Ovary (tissue), 9 donors: ENCODE measurements around the gene STPG1. TPM values are rescaled to one million over a fixed set of nuclear protein-coding genes. Genes with fewer than 3 reads are reported as not detected.

Experiments used
- DNase-seq, 5 donors: peaks; one replicate each; pipeline ENCODE4 v3.0.0-alpha.2; 2019 to 2020
- H3K27ac ChIP-seq, 2 donors: fragments of 200-600 bp; one replicate each; pipeline versions ENCODE4 v1.5.1 to v1.8.0; 2019 to 2022
- H3K27me3 ChIP-seq: fragments of 200-600 bp; one replicate; pipeline ENCODE4 v1.8.0; 2022
- H3K36me3 ChIP-seq: fragments of 200-600 bp; sonication (generic); one replicate; pipeline ENCODE4 v1.5.1; 2019
- H3K4me1 ChIP-seq: one replicate; pipeline ENCODE4 v1.8.1; 2013; ENCODE audit warnings: mild to moderate bottlenecking, moderate library complexity; ENCODE audit not compliant: insufficient read depth
- H3K4me3 ChIP-seq: fragments of 200-600 bp; sonication (generic); one replicate; pipeline ENCODE4 v1.5.1; 2017
- H3K9me3 ChIP-seq, 2 donors: fragments of 200-600 bp in 1 of 2; sonication (generic) in 1 of 2; one replicate each; pipeline versions ENCODE4 v1.5.1 to v1.8.1; 2013 to 2019; ENCODE audit warnings: mild to moderate bottlenecking in 1 of 2, moderate library complexity in 1 of 2
- EP300 ChIP-seq: sonication (generic); formaldehyde crosslinking; IDR thresholded peaks from one replicate; pipeline ENCODE4 v1.6.1; 2017; ENCODE audit warnings: antibody characterized with exemption
- POLR2A ChIP-seq: fragments of 450-650 bp; IDR thresholded peaks from one replicate; pipeline ENCODE4 v1.6.1; 2017; ENCODE audit warnings: antibody characterized with exemption, mild to moderate bottlenecking, moderate library complexity
- WGBS, 3 donors: extraction: QIAGEN DNeasy Blood & Tissue Kit in 1 of 3; methylation state at CpG; one replicate each; pipeline versions ENCODE4 v1.1.5 to v1.1.7; 2013 to 2017; 5-methylcytosine and 5-hydroxymethylcytosine counted together
- intact Hi-C, 4 donors: fragments of 100-400 bp; cut with DNase I; formaldehyde crosslinking; loops; one replicate each; pipeline versions ENCODE4 v1.11.0 to v1.15.1; 2022 to 2023
- polyA plus RNA-seq, 2 donors: library from polyadenylated mRNA; stranded (reverse); fragments of 200-250 nt in 1 of 2; fragments of 350-450 nt in 1 of 2; fragmentation: Illumina TruSeq in 1 of 2; extraction: RNeasy Lipid Tissue Mini Kit (QIAGEN cat#74804) in 1 of 2; gene quantifications; one replicate each; pipeline ENCODE4 v1.2.3, GENCODE V29; 2013 to 2014
- total RNA-seq, 7 donors: library from RNA; depleted of rRNA in 2 of 7; stranded (reverse); fragments of >200 nt in 2 of 7; fragmentation: NEBNext Ultra II Directional in 3 of 7; extraction: Animal tissue kit (Norgen Biotek cat#: 25700) in 3 of 7; gene quantifications; one replicate each; pipeline versions ENCODE4 v1.1.0 to v1.2.4, GENCODE V29; 2016 to 2023
- TF ChIP-seq, protein P1 (sequence below), 3 donors: fragments of 450-650 bp in 2 of 3; fragments of 200-600 bp in 1 of 3; IDR thresholded peaks; one replicate each; pipeline versions ENCODE4 v1.5.1 to v1.8.0; 2016 to 2022; ENCODE audit warnings: antibody characterized with exemption in 3 of 3, mild to moderate bottlenecking in 1 of 3
- donor health status: DM: no; HTN: no; CAD: no; lungs with moderate emphysema.
- donor health status: DM: no; HTN: no; CAD: no.
- donor health status: Bipolar disorder and iron deficiency.
- donor health status: DM: yes; HTN: yes; CAD: no.
- donor health status: DM: no; HTN: no; CAD: no.
- donor health status: DM: yes; HTN: yes; CAD: no.

STPG1 gene
- total and polyA plus RNA-seq, 9 donors: 4.5 to 12.6 (median 7.3) TPM

DNA sequence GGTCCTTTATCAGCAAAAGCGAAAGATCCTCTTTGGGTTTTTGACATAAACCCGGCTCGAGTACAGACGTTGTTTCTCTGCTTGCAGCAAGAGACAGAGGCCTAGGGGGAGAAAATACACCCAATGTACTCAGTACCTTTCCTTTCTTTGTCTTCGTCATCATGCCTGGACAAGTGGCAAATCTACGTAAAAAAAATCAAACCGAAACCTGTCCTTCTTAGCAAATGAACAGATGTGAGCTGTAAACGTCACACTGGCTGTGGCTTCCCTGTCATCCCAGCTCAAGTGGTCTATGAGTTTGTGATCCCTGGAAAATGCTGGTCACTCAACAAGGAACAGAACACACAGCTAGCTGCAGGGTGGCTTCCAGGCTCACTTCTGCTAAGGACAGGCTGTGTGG, 39.9 kb downstream of the STPG1 start:
- TF ChIP-seq EP300 (no peak), POLR2A (no peak)
- TF ChIP-seq, protein P1, sequence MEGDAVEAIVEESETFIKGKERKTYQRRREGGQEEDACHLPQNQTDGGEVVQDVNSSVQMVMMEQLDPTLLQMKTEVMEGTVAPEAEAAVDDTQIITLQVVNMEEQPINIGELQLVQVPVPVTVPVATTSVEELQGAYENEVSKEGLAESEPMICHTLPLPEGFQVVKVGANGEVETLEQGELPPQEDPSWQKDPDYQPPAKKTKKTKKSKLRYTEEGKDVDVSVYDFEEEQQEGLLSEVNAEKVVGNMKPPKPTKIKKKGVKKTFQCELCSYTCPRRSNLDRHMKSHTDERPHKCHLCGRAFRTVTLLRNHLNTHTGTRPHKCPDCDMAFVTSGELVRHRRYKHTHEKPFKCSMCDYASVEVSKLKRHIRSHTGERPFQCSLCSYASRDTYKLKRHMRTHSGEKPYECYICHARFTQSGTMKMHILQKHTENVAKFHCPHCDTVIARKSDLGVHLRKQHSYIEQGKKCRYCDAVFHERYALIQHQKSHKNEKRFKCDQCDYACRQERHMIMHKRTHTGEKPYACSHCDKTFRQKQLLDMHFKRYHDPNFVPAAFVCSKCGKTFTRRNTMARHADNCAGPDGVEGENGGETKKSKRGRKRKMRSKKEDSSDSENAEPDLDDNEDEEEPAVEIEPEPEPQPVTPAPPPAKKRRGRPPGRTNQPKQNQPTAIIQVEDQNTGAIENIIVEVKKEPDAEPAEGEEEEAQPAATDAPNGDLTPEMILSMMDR (IDR thresholded peaks at IDR 0.05): no peak
- H3K36me3 ChIP-seq: no peaks in the 10 kb centered on the region
- H3K27ac ChIP-seq: no peak overlapping the region

DNA sequence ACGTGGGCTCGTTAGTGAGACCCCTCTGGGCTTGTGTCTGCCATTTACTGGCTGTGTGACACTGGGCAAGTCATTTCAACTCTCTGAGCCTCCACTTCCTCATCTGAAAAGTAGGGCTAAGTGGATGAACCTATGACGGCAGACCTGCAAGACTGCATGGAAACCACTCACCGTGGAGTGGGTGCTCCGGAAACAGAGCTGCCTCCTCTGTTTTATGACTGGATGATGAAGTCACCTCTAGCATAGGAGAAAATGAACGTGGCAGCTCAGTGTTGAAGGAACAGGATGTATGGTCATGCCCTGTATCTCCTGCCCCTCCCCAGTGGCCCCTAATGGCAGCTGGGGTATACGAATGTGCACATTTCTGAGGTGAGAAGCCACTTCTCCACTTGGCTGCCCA, 40.5 kb downstream of the STPG1 start:
- Histone ChIP-seq H3K9me3 (no peaks in the 10 kb centered on the region), H3K4me3 (no peak overlapping the region), H3K27ac (no peak overlapping the region), H3K27me3 (no peaks in the 10 kb centered on the region), H3K4me1 (no peaks in the 10 kb centered on the region), H3K36me3 (no peaks in the 10 kb centered on the region)
- intact Hi-C loops: no loop called here
- TF ChIP-seq POLR2A: no peak
- no peak for TF ChIP-seq EP300
- TF ChIP-seq, protein P1 (IDR thresholded peaks at IDR 0.05): no peak
- 88 to 91% (median 89%) methylated on average over 7 of the region's 7 CpGs for WGBS, 3 donors
- DNase-seq: no peak

More for the DNA sequence above, 39.9 kb downstream of the STPG1 start:
- DNase-seq: no peak
- 76 to 81% (median 80%) methylated on average over 8 of the region's 8 CpGs for WGBS, 3 donors
- intact Hi-C loops: no loop called here
- Histone ChIP-seq H3K9me3 (no peaks in the 10 kb centered on the region), H3K4me1 (no peaks in the 10 kb centered on the region), H3K4me3 (no peak overlapping the region), H3K27me3 (no peaks in the 10 kb centered on the region)

DNA sequence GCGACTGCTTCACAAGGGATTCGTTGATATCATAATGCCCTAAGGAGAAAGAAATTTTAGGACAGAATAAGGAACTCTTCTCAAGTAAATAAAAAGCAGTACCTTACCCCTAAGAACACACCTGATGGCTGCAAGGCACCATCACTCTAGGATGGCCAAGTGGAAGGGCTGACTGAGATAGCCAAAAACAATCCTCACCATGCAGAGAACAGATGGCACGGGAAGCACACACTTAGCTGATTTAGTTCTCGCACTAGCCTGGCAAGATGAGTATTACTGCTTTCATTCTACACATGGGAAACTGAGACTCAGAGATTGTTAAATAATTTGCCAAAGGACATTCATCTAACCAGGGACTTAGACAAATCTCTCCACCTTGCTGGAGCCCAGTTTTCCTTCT, 43.8 kb downstream of the STPG1 start:
- no peaks in the 10 kb centered on the region for H3K36me3 ChIP-seq
- no peaks in the 10 kb centered on the region for H3K27me3 ChIP-seq
- WGBS, 3 donors: 96 to 97% (median 97%) methylated on average over 4 of the region's 4 CpGs
- intact Hi-C loops: no loop called here
- TF ChIP-seq, protein P1 (IDR thresholded peaks at IDR 0.05): no peak
- TF ChIP-seq POLR2A (no peak), EP300 (no peak)
- H3K4me3 ChIP-seq: no peak overlapping the region
- no peak for DNase-seq
- no peaks in the 10 kb centered on the region for H3K9me3 ChIP-seq
- no peaks in the 10 kb centered on the region for H3K4me1 ChIP-seq
- no peak overlapping the region for H3K27ac ChIP-seq

DNA sequence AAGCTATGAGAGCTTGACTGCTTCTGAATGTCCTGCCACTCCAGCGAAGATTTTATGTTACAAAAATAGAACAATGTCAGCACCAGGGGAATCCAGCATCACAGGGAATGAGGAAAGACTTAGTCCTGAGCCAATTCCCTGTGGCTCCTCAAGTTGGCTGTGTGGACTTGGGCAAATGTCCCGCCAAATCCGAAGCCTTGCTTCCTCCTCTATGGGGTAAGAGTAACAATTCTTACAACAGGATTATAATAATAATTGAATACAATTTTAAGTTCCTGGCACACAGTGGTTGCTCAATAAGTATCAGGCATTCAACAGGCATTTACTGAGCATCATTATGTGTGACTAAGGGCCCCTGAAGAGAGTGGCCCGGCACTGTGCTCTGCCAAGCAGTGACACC, 44.4 kb downstream of the STPG1 start:
- H3K27ac ChIP-seq: no peak overlapping the region
- H3K4me3 ChIP-seq: no peak overlapping the region
- no peak for DNase-seq
- no peaks in the 10 kb centered on the region for H3K36me3 ChIP-seq
- WGBS, 3 donors: 89 to 93% (median 92%) methylated on average over 4 of the region's 4 CpGs
- H3K9me3 ChIP-seq: no peaks in the 10 kb centered on the region
- intact Hi-C loops: no loop called here
- TF ChIP-seq, protein P1 (IDR thresholded peaks at IDR 0.05): no peak
- TF ChIP-seq EP300: no peak
- TF ChIP-seq POLR2A: no peak
- no peaks in the 10 kb centered on the region for H3K27me3 ChIP-seq
- H3K4me1 ChIP-seq: no peaks in the 10 kb centered on the region

DNA sequence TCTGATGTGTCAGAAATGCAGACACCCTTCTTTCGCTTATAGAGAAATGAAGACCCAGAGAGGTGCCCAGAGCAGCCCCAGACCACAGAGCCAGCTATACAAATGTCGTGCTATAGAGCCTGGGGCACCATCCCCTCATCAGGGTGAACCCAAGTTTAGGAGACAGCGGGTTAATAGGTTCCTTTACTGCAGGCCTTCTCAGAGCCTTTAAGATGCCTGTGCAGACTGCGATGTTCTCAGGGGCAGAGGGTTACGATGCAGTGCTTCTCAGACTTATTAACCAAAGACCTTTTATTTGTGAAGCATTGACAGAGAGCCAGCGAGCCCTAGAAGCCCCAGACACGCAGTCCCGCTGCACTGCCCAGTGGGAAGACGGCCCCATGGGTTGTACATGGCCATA, 46.9 kb downstream of the STPG1 start:
- Histone ChIP-seq H3K36me3 (no peaks in the 10 kb centered on the region), H3K9me3 (no peaks in the 10 kb centered on the region), H3K27ac (no peak overlapping the region), H3K4me3 (no peak overlapping the region), H3K4me1 (no peaks in the 10 kb centered on the region), H3K27me3 (no peaks in the 10 kb centered on the region)
- intact Hi-C loops: no loop called here
- 94 to 99% (median 97%) methylated on average over 9 of the region's 9 CpGs for WGBS, 3 donors
- no peak for DNase-seq
- TF ChIP-seq, protein P1 (IDR thresholded peaks at IDR 0.05): no peak
- TF ChIP-seq EP300 (no peak), POLR2A (no peak)
